Liver (tissue), 9 donors: ENCODE results near the gene SLC35F4. TPM values are rescaled to one million over a fixed set of nuclear protein-coding genes. Genes with fewer than 3 reads are reported as not detected.

Source experiments
- DNase-seq: peaks from one replicate; pipeline ENCODE4 v3.0.0-alpha.2; 2017; ENCODE audit warnings: low spot score
- H3K27ac ChIP-seq, 2 donors: one replicate each; pipeline ENCODE4 v1.7.0; 2013; ENCODE audit warnings: inconsistent platforms in 2 of 2, low read length in 2 of 2, control low read depth in 1 of 2, low read depth in 1 of 2, mild to moderate bottlenecking in 1 of 2
- H3K27me3 ChIP-seq, 4 donors: one replicate each; pipeline versions ENCODE4 v1.6.1 to v1.7.0; 2013; ENCODE audit warnings: low read length in 3 of 4, inconsistent platforms in 1 of 4, mild to moderate bottlenecking in 1 of 4, moderate library complexity in 1 of 4; ENCODE audit not compliant: control insufficient read depth in 4 of 4, insufficient read depth in 4 of 4
- H3K36me3 ChIP-seq, 4 donors: one replicate each; pipeline versions ENCODE4 v1.6.1 to v1.7.0; 2013; ENCODE audit warnings: low read length in 3 of 4, mild to moderate bottlenecking in 3 of 4, low read depth in 1 of 4, moderate library complexity in 1 of 4; ENCODE audit not compliant: control insufficient read depth in 4 of 4, insufficient read depth in 3 of 4
- H3K4me1 ChIP-seq, 4 donors: one replicate each; pipeline versions ENCODE4 v1.6.1 to v1.7.0; 2013; ENCODE audit warnings: low read length in 3 of 4, mild to moderate bottlenecking in 3 of 4, moderate library complexity in 1 of 4; ENCODE audit not compliant: control insufficient read depth in 4 of 4, insufficient read depth in 4 of 4
- H3K4me3 ChIP-seq, 3 donors: one replicate each; pipeline versions ENCODE4 v1.6.1 to v1.7.0; 2013; ENCODE audit warnings: low read length in 3 of 3, control low read depth in 1 of 3, low read depth in 1 of 3, mild to moderate bottlenecking in 1 of 3
- H3K9ac ChIP-seq, 2 donors: one replicate each; pipeline ENCODE4 v1.7.0; 2013; ENCODE audit warnings: low read length in 2 of 2, mild to moderate bottlenecking in 2 of 2, moderate library complexity in 2 of 2, control low read depth in 1 of 2, low read depth in 1 of 2
- H3K9me3 ChIP-seq, 4 donors: one replicate each; pipeline versions ENCODE4 v1.6.1 to v1.7.0; 2013; ENCODE audit warnings: low read length in 3 of 4; ENCODE audit not compliant: control insufficient read depth in 4 of 4
- EGR1 ChIP-seq, 2 donors: IDR thresholded peaks; 2 replicates each; pipeline ENCODE4 v1.6.1; 2016 to 2018; ENCODE audit warnings: antibody characterized with exemption in 2 of 2, low read depth in 2 of 2
- FOXA1 ChIP-seq: IDR thresholded peaks from 2 replicates; pipeline ENCODE4 v1.6.1; 2016; ENCODE audit warnings: antibody characterized with exemption
- FOXA2 ChIP-seq: IDR thresholded peaks from 2 replicates; pipeline ENCODE4 v1.6.1; 2016; ENCODE audit warnings: antibody characterized with exemption
- HNF4A ChIP-seq, 2 donors: conservative IDR thresholded peaks; 2 replicates each; pipeline ENCODE4 v1.6.1; 2016; ENCODE audit warnings: antibody characterized with exemption in 2 of 2, mild to moderate bottlenecking in 2 of 2
- HNF4G ChIP-seq: IDR thresholded peaks from 2 replicates; pipeline ENCODE4 v1.6.1; 2016; ENCODE audit warnings: antibody characterized with exemption
- JUND ChIP-seq, 2 donors: IDR thresholded peaks; 2 replicates each; pipeline ENCODE4 v1.6.1; 2016; ENCODE audit warnings: antibody characterized with exemption in 2 of 2
- NR2F2 ChIP-seq: IDR thresholded peaks from 2 replicates; pipeline ENCODE4 v1.6.1; 2016; ENCODE audit warnings: antibody characterized with exemption
- RAD21 ChIP-seq, 2 donors: IDR thresholded peaks; 2 replicates each; pipeline ENCODE4 v1.6.1; 2016; ENCODE audit warnings: antibody characterized with exemption in 2 of 2, mild to moderate bottlenecking in 2 of 2
- RXRA ChIP-seq, 2 donors: IDR thresholded peaks; 2 replicates each; pipeline ENCODE4 v1.6.1; 2017 to 2018; ENCODE audit warnings: antibody characterized with exemption in 2 of 2, mild to moderate bottlenecking in 1 of 2
- SP1 ChIP-seq: IDR thresholded peaks from 2 replicates; pipeline ENCODE4 v1.6.1; 2018; ENCODE audit warnings: antibody characterized with exemption, mild to moderate bottlenecking
- TAF1 ChIP-seq: conservative IDR thresholded peaks from 2 replicates; pipeline ENCODE4 v1.6.1; 2016; ENCODE audit warnings: antibody characterized with exemption, mild to moderate bottlenecking
- YY1 ChIP-seq: IDR thresholded peaks from 2 replicates; pipeline ENCODE4 v1.6.1; 2016; ENCODE audit warnings: antibody characterized with exemption, mild to moderate bottlenecking
- WGBS: extraction: QIAGEN DNeasy Blood & Tissue Kit; methylation state at CpG from one replicate; pipeline ENCODE4 v1.1.7; 2013; 5-methylcytosine and 5-hydroxymethylcytosine counted together
- polyA plus RNA-seq, 2 donors: library from polyadenylated mRNA; stranded (reverse) in 1 of 2; unstranded in 1 of 2; fragments of 200-250 nt in 1 of 2; fragments of >200 nt in 1 of 2; fragmentation: Nextera tagmentation in 1 of 2; extraction: Ambion mirVana in 1 of 2; gene quantifications; one replicate each; pipeline versions ENCODE4 v1.2.1 to v1.2.3, GENCODE V29; 2013 to 2015
- total RNA-seq, 2 donors: library from RNA; depleted of rRNA; stranded (reverse); fragments of >200 nt; gene quantifications; one replicate each; pipeline ENCODE4 v1.2.3, GENCODE V29; 2014
- TF ChIP-seq, protein P1 (sequence below): IDR thresholded peaks from 2 replicates; pipeline ENCODE4 v1.6.1; 2016; ENCODE audit warnings: antibody characterized with exemption
- TF ChIP-seq, protein P2 (sequence below): IDR thresholded peaks from 2 replicates; pipeline ENCODE4 v1.6.1; 2016; ENCODE audit warnings: antibody characterized with exemption
- TF ChIP-seq, protein P3 (sequence below): IDR thresholded peaks from 2 replicates; pipeline ENCODE4 v1.6.1; 2016; ENCODE audit warnings: antibody characterized with exemption
- TF ChIP-seq, protein P4 (sequence below): IDR thresholded peaks from 2 replicates; pipeline ENCODE4 v1.6.1; 2016; ENCODE audit warnings: antibody characterized with exemption, mild to moderate bottlenecking
- TF ChIP-seq, protein P5 (sequence below): fragments of 150-350 bp; IDR thresholded peaks from 2 replicates; pipeline ENCODE4 v1.5.1; 2017; ENCODE audit warnings: improper control_type of control experiment, low read depth, low read length; ENCODE audit not compliant: missing input control
- donor health status: healthy.
- donor health status: healthy.
- donor health status: healthy.
- donor health status: healthy.
- donor health status: healthy.

The SLC35F4 gene
- total and polyA plus RNA-seq, 4 donors: not detected

DNA sequence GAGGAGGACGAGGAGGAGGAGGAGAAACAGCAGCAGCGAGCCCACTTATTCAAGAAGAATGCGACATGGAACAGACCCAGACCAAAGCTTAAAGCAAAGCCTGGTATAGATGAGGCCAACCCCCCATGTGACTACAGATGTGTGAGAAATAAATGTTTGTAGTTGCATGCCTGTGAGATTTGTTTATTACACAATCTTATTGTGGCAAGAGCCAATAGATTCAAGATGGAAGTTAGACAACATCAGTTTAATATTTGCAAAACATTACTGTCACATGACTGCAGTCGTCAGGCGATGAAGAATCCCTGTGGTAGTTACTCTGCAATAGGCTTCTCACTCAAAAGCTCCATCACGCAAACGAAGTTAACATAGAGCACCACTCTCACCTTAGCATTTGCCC, 17.2 kb upstream of the SLC35F4 start:
- peaks cover 0 to 3% (median under 1%) of the 10 kb centered on the region in 4 donors for H3K9me3 ChIP-seq
- no peak overlapping the region for H3K9ac ChIP-seq
- no peak overlapping the region for H3K27ac ChIP-seq
- no peaks in the 10 kb centered on the region for H3K36me3 ChIP-seq
- TF ChIP-seq FOXA1: no peak
- TF ChIP-seq, protein P1, sequence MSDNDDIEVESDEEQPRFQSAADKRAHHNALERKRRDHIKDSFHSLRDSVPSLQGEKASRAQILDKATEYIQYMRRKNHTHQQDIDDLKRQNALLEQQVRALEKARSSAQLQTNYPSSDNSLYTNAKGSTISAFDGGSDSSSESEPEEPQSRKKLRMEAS: no peak
- TF ChIP-seq RXRA (IDR thresholded peaks at IDR 0.05): no peak
- no peak for TF ChIP-seq HNF4A (conservative IDR thresholded peaks at IDR 0.05)
- TF ChIP-seq, protein P2, sequence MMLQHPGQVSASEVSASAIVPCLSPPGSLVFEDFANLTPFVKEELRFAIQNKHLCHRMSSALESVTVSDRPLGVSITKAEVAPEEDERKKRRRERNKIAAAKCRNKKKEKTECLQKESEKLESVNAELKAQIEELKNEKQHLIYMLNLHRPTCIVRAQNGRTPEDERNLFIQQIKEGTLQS: no peak
- TF ChIP-seq, protein P3, sequence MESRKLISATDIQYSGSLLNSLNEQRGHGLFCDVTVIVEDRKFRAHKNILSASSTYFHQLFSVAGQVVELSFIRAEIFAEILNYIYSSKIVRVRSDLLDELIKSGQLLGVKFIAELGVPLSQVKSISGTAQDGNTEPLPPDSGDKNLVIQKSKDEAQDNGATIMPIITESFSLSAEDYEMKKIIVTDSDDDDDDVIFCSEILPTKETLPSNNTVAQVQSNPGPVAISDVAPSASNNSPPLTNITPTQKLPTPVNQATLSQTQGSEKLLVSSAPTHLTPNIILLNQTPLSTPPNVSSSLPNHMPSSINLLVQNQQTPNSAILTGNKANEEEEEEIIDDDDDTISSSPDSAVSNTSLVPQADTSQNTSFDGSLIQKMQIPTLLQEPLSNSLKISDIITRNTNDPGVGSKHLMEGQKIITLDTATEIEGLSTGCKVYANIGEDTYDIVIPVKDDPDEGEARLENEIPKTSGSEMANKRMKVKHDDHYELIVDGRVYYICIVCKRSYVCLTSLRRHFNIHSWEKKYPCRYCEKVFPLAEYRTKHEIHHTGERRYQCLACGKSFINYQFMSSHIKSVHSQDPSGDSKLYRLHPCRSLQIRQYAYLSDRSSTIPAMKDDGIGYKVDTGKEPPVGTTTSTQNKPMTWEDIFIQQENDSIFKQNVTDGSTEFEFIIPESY: no peak
- no peak for TF ChIP-seq RAD21 (IDR thresholded peaks at IDR 0.05)
- TF ChIP-seq JUND (IDR thresholded peaks at IDR 0.05): no peak
- TF ChIP-seq FOXA2: no peak
- TF ChIP-seq TAF1: no peak
- TF ChIP-seq, protein P4, sequence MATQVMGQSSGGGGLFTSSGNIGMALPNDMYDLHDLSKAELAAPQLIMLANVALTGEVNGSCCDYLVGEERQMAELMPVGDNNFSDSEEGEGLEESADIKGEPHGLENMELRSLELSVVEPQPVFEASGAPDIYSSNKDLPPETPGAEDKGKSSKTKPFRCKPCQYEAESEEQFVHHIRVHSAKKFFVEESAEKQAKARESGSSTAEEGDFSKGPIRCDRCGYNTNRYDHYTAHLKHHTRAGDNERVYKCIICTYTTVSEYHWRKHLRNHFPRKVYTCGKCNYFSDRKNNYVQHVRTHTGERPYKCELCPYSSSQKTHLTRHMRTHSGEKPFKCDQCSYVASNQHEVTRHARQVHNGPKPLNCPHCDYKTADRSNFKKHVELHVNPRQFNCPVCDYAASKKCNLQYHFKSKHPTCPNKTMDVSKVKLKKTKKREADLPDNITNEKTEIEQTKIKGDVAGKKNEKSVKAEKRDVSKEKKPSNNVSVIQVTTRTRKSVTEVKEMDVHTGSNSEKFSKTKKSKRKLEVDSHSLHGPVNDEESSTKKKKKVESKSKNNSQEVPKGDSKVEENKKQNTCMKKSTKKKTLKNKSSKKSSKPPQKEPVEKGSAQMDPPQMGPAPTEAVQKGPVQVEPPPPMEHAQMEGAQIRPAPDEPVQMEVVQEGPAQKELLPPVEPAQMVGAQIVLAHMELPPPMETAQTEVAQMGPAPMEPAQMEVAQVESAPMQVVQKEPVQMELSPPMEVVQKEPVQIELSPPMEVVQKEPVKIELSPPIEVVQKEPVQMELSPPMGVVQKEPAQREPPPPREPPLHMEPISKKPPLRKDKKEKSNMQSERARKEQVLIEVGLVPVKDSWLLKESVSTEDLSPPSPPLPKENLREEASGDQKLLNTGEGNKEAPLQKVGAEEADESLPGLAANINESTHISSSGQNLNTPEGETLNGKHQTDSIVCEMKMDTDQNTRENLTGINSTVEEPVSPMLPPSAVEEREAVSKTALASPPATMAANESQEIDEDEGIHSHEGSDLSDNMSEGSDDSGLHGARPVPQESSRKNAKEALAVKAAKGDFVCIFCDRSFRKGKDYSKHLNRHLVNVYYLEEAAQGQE: no peak
- TF ChIP-seq, protein P5, sequence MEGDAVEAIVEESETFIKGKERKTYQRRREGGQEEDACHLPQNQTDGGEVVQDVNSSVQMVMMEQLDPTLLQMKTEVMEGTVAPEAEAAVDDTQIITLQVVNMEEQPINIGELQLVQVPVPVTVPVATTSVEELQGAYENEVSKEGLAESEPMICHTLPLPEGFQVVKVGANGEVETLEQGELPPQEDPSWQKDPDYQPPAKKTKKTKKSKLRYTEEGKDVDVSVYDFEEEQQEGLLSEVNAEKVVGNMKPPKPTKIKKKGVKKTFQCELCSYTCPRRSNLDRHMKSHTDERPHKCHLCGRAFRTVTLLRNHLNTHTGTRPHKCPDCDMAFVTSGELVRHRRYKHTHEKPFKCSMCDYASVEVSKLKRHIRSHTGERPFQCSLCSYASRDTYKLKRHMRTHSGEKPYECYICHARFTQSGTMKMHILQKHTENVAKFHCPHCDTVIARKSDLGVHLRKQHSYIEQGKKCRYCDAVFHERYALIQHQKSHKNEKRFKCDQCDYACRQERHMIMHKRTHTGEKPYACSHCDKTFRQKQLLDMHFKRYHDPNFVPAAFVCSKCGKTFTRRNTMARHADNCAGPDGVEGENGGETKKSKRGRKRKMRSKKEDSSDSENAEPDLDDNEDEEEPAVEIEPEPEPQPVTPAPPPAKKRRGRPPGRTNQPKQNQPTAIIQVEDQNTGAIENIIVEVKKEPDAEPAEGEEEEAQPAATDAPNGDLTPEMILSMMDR: no peak
- TF ChIP-seq HNF4G: no peak
- TF ChIP-seq SP1: no peak
- no peak for TF ChIP-seq NR2F2
- TF ChIP-seq EGR1 (IDR thresholded peaks at IDR 0.05; ENCODE audit: low read depth in 2 of 2): no peak
- TF ChIP-seq YY1: no peak
- H3K4me1 ChIP-seq: no peaks in the 10 kb centered on the region
- no peak overlapping the region for H3K4me3 ChIP-seq
- no peak for DNase-seq
- 69% methylated on average over 7 of the region's 7 CpGs for WGBS
- peaks cover 0 to 7% (median 0%) of the 10 kb centered on the region in 4 donors for H3K27me3 ChIP-seq

DNA sequence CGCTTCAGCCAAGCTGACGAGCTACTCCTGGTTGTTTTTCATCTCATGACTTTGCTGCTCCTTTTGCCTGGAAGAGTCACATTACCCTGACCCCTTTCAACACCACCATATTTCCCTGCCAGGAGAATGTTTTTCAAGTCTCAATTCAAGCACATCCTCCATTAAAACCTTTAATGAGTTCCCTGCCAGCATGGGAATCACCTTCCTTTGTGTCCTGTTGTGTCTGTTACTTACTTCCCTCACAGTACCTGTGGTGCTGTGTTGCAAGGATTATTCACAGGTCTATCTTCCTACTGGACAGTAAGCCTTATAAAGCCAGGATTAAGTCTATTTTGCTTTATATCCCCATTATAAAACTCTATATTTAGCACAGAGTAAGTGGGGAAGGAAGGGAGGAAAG, 13.6 kb upstream of the SLC35F4 start:
- no peak overlapping the region for H3K9ac ChIP-seq
- H3K27ac ChIP-seq: no peak overlapping the region
- 54% methylated on average over 2 of the region's 2 CpGs for WGBS
- DNase-seq: no peak
- peaks cover 0 to 3% (median under 1%) of the 10 kb centered on the region in 4 donors for H3K9me3 ChIP-seq
- no peak overlapping the region for H3K4me3 ChIP-seq
- H3K27me3 ChIP-seq: peaks cover 0 to 7% (median 0%) of the 10 kb centered on the region in 4 donors
- H3K36me3 ChIP-seq: no peaks in the 10 kb centered on the region
- no peaks in the 10 kb centered on the region for H3K4me1 ChIP-seq
- no peak for TF ChIP-seq HNF4G
- no peak for TF ChIP-seq RAD21 (IDR thresholded peaks at IDR 0.05)
- TF ChIP-seq, protein P4: no peak
- TF ChIP-seq, protein P2: no peak
- no peak for TF ChIP-seq FOXA2
- no peak for TF ChIP-seq YY1
- no peak for TF ChIP-seq RXRA (IDR thresholded peaks at IDR 0.05)
- TF ChIP-seq, protein P5: no peak
- no peak for TF ChIP-seq TAF1
